BLaER1 (cell line): ENCODE measurements around the gene FAM168B.

ENCODE experiments used
- H3K27ac ChIP-seq: shearing (Covaris generic); formaldehyde crosslinking; 2 replicates; pipeline ENCODE4 v1.8.1; 2022
- H3K27me3 ChIP-seq: shearing (Covaris generic); formaldehyde crosslinking; 2 replicates; pipeline ENCODE4 v1.8.1; 2022
- H3K36me3 ChIP-seq: shearing (Covaris generic); formaldehyde crosslinking; 2 replicates; pipeline ENCODE4 v1.8.1; 2022
- H3K4me1 ChIP-seq: shearing (Covaris generic); formaldehyde crosslinking; 2 replicates; pipeline ENCODE4 v1.8.1; 2022
- H3K4me2 ChIP-seq: shearing (Covaris generic); formaldehyde crosslinking; 2 replicates; pipeline ENCODE4 v1.8.1; 2022
- H3K4me3 ChIP-seq: shearing (Covaris generic); formaldehyde crosslinking; 2 replicates; pipeline ENCODE4 v1.8.1; 2022
- H3K9ac ChIP-seq: shearing (Covaris generic); formaldehyde crosslinking; 2 replicates; pipeline ENCODE4 v1.8.1; 2022
- H3K9me3 ChIP-seq: shearing (Covaris generic); formaldehyde crosslinking; 2 replicates; pipeline ENCODE4 v1.8.1; 2022
- H4K20me1 ChIP-seq: shearing (Covaris generic); formaldehyde crosslinking; 2 replicates; pipeline ENCODE4 v1.8.1; 2022
- Cebpa-rat ChIP-seq: shearing (Covaris generic); IDR thresholded peaks from 2 replicates; pipeline ENCODE4 v1.8.1; 2022

FAM168B gene

GRCh38 chr2:131056932-131057287, 36.4 kb downstream of the FAM168B start:
- Histone ChIP-seq H3K27me3 (no peaks in the 10 kb centered on the region), H3K4me1 (no peaks in the 10 kb centered on the region), H3K27ac (no peak overlapping the region), H3K4me3 (no peak overlapping the region), H3K9ac (no peak overlapping the region), H3K36me3 (peaks cover 97% of the 10 kb centered on the region), H3K4me2 (no peak overlapping the region), H3K9me3 (no peaks in the 10 kb centered on the region), H4K20me1 (peaks cover 99% of the 10 kb centered on the region)
- TF ChIP-seq Cebpa-rat = no peak

- H4K20me1 ChIP-seq = peaks cover 99% of the 10 kb centered on the region
These were observed 36.9 kb downstream of the FAM168B start for GRCh38 chr2:131056204-131056931.

GRCh38 chr2:131055169-131056065, 37.8 kb downstream of the FAM168B start:
- Histone ChIP-seq H3K27ac (no peak overlapping the region), H3K9ac (no peak overlapping the region), H4K20me1 (peaks cover 100% of the 10 kb centered on the region), H3K36me3 (peaks cover 99% of the 10 kb centered on the region), H3K4me3 (no peak overlapping the region), H3K4me1 (no peaks in the 10 kb centered on the region), H3K4me2 (no peak overlapping the region), H3K9me3 (no peaks in the 10 kb centered on the region), H3K27me3 (no peaks in the 10 kb centered on the region)
- TF ChIP-seq Cebpa-rat = no peak

More at GRCh38 chr2:131056204-131056931, 36.9 kb downstream of the FAM168B start:
- TF ChIP-seq Cebpa-rat = no peak
- Histone ChIP-seq H3K4me1 (no peaks in the 10 kb centered on the region), H3K27me3 (no peaks in the 10 kb centered on the region), H3K4me3 (no peak overlapping the region), H3K36me3 (peaks cover 97% of the 10 kb centered on the region), H3K27ac (no peak overlapping the region), H3K9ac (no peak overlapping the region), H3K4me2 (no peak overlapping the region), H3K9me3 (no peaks in the 10 kb centered on the region)

GRCh38 chr2:131054488-131054887, 38.8 kb downstream of the FAM168B start:
- Histone ChIP-seq H4K20me1 (peaks cover 100% of the 10 kb centered on the region), H3K4me2 (no peak overlapping the region), H3K27me3 (no peaks in the 10 kb centered on the region), H3K9me3 (no peaks in the 10 kb centered on the region), H3K4me1 (no peaks in the 10 kb centered on the region), H3K36me3 (peaks cover 100% of the 10 kb centered on the region), H3K4me3 (no peak overlapping the region), H3K27ac (no peak overlapping the region), H3K9ac (no peak overlapping the region)
- no peak for TF ChIP-seq Cebpa-rat

- Histone ChIP-seq H3K27ac (no peak overlapping the region), H3K27me3 (no peaks in the 10 kb centered on the region), H3K9ac (no peak overlapping the region), H3K4me1 (no peaks in the 10 kb centered on the region), H3K4me2 (no peak overlapping the region), H3K9me3 (no peaks in the 10 kb centered on the region), H4K20me1 (peaks cover 100% of the 10 kb centered on the region), H3K36me3 (peaks cover 100% of the 10 kb centered on the region), H3K4me3 (no peak overlapping the region)
- TF ChIP-seq Cebpa-rat = no peak
These were observed 40.5 kb downstream of the FAM168B start for GRCh38 chr2:131052741-131053263.

GRCh38 chr2:131050896-131051295, 42.4 kb downstream of the FAM168B start:
- Histone ChIP-seq H3K9me3 (no peaks in the 10 kb centered on the region), H3K27ac (no peak overlapping the region), H3K4me1 (no peaks in the 10 kb centered on the region), H3K4me2 (no peak overlapping the region), H3K4me3 (no peak overlapping the region), H3K9ac (no peak overlapping the region), H3K27me3 (no peaks in the 10 kb centered on the region), H4K20me1 (peaks cover 100% of the 10 kb centered on the region), H3K36me3 (peaks cover 100% of the 10 kb centered on the region)
- TF ChIP-seq Cebpa-rat = no peak

- peaks cover 91% of the 10 kb centered on the region for H3K36me3 ChIP-seq
- H3K4me2 ChIP-seq = no peak overlapping the region
- no peak overlapping the region for H3K9ac ChIP-seq
- peaks cover 85% of the 10 kb centered on the region for H4K20me1 ChIP-seq
- H3K9me3 ChIP-seq = no peaks in the 10 kb centered on the region
- no peak for TF ChIP-seq Cebpa-rat
- no peak overlapping the region for H3K27ac ChIP-seq
- H3K4me3 ChIP-seq = no peak overlapping the region
- H3K27me3 ChIP-seq = no peaks in the 10 kb centered on the region
- no peaks in the 10 kb centered on the region for H3K4me1 ChIP-seq
These were observed 44.0 kb downstream of the FAM168B start for GRCh38 chr2:131049150-131049718.

GRCh38 chr2:131048641-131049040, 44.6 kb downstream of the FAM168B start:
- Histone ChIP-seq H3K4me1 (no peaks in the 10 kb centered on the region), H3K4me2 (no peak overlapping the region), H4K20me1 (peaks cover 79% of the 10 kb centered on the region), H3K9me3 (no peaks in the 10 kb centered on the region), H3K36me3 (peaks cover 85% of the 10 kb centered on the region), H3K9ac (no peak overlapping the region), H3K27ac (no peak overlapping the region), H3K27me3 (no peaks in the 10 kb centered on the region), H3K4me3 (no peak overlapping the region)
- TF ChIP-seq Cebpa-rat = no peak

- no peak for TF ChIP-seq Cebpa-rat
- H3K27ac ChIP-seq = no peak overlapping the region
- no peaks in the 10 kb centered on the region for H3K9me3 ChIP-seq
- H3K4me2 ChIP-seq = no peak overlapping the region
- peaks cover 79% of the 10 kb centered on the region for H3K36me3 ChIP-seq
- H4K20me1 ChIP-seq = peaks cover 73% of the 10 kb centered on the region
- no peaks in the 10 kb centered on the region for H3K27me3 ChIP-seq
- H3K4me3 ChIP-seq = no peak overlapping the region
- H3K9ac ChIP-seq = no peak overlapping the region
- H3K4me1 ChIP-seq = peaks cover 5% of the 10 kb centered on the region; the same call in 1 of the 2 replicates
These were observed 45.2 kb downstream of the FAM168B start for GRCh38 chr2:131047920-131048560.
